HG03095 (cell line): ENCODE results near the gene WHAMM.
"Not testable (repeated sequence)": the region's sequence is repeated elsewhere in the genome, so short reads cannot be mapped to it uniquely, and the experiment has no call there.

Experiments used
- ATAC-seq: cut with Tn5 transposase; IDR thresholded peaks from one replicate; pipeline ENCODE4 v1.9.1; 2021; ENCODE audit warnings: moderate library complexity; ENCODE audit not compliant: unreplicated experiment

Gene WHAMM, protein sequence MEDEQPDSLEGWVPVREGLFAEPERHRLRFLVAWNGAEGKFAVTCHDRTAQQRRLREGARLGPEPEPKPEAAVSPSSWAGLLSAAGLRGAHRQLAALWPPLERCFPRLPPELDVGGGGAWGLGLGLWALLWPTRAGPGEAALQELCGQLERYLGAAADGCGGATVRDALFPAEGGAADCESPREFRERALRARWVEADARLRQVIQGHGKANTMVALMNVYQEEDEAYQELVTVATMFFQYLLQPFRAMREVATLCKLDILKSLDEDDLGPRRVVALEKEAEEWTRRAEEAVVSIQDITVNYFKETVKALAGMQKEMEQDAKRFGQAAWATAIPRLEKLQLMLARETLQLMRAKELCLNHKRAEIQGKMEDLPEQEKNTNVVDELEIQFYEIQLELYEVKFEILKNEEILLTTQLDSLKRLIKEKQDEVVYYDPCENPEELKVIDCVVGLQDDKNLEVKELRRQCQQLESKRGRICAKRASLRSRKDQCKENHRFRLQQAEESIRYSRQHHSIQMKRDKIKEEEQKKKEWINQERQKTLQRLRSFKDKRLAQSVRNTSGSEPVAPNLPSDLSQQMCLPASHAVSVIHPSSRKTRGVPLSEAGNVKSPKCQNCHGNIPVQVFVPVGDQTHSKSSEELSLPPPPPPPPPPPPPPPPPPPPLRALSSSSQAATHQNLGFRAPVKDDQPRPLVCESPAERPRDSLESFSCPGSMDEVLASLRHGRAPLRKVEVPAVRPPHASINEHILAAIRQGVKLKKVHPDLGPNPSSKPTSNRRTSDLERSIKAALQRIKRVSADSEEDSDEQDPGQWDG

DNA sequence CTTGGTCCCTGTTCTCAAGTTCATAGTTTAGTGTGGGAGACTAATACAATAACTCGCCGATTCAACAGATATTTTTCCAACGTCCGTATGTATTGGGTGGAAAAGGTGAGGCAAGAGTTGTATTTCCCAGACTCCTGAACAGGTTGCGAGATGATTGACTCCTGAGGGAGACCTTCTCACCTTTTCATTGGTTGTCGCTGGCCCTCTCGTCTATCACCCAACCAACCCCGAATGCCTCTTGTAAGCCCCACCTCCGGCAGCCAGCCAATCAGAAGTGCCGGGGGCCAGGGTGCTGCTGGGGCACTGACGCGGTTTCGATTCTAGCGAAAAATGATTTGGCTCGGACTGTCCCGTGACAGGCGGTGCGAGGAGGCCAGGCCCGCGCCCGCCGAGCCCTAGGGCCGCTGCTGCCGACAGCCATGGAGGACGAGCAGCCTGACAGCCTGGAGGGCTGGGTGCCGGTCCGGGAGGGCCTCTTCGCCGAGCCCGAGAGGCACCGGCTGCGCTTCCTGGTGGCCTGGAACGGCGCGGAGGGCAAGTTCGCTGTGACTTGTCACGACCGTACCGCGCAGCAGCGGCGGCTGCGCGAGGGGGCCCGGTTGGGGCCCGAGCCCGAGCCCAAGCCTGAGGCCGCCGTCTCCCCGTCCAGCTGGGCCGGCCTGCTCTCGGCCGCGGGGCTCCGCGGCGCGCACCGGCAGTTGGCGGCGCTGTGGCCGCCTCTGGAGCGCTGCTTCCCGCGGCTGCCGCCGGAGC is at the start of gene WHAMM:
Gene WHAMM (plus strand): TSS at position 321 of the 753 bp plus-strand sequence. CDS start 99 bp downstream, at position 420.
- ATAC-seq: peak; percentile 76

DNA sequence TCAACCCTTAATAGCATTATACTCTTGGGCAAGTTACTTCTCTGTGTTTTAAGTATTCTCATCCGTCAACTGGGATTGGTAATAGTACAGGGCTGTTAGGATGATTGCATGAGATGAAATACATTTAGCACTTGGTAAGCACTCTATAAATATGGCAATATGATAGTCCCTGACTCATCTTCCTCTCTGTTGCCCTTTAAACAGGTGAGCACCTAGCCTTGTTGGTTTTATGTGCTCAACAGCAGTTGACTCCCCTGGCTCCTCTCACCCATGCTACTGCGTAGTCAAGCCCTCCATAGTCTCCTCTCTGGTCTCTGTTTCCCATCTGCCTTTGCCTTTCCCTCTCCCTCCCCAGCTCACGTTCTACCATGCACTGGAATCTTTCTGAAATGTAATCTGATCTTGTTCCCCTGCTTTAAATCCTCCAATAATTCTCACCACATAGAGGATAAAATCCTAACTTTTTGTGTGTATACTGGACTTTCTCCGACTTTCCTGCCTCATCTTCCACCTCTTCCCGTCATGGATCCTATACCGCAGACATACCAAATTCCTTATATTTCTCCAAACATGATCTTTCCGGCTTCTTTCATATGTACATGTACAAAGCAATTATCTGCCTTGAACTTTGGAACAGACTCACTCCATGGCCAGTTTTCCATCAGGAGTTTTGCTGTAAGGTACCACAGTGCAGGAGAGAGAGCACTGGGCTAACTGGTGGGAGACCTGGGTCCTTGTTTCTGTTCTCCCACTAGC is 45.9 kb upstream of the WHAMM start:
- ATAC-seq: no peak

DNA sequence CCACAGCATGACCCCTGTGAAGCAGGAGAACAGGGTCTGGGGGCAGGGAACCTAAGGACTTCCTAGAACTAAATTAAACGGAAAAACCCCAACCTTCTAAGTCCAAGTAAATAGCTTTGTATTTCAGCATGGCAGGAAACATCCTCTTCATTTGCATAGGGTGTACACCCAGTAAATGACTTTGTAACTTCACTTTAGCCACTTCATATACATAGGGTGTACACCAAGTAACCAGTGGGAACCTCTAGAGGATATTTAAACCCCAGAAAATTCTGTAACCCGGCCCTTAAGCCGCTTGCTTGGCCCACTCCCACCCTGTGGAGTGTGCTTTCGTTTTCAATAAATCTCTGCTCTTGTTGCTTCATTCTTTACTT is 45.3 kb upstream of the WHAMM start:
- no peak for ATAC-seq

DNA sequence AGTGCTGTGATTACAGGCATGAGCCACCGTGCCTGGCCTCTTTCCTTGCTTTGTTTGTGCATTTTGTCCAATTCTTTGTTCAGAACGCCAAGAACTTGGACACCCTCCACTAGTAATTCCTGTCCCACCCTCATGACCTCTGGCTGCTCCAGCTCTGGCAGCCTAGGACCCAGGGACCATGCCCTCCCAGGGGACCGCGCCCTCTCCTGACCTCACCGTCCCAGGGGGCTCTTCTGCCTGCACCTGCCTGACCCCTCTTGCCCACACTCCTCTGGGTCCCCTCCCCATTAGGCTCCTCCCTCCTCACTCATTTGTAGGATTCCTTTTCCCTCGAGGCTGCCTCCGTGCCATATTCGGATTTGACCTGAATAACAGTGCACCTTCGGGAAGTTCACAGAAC is 44.7 kb upstream of the WHAMM start:
- ATAC-seq: no peak

DNA sequence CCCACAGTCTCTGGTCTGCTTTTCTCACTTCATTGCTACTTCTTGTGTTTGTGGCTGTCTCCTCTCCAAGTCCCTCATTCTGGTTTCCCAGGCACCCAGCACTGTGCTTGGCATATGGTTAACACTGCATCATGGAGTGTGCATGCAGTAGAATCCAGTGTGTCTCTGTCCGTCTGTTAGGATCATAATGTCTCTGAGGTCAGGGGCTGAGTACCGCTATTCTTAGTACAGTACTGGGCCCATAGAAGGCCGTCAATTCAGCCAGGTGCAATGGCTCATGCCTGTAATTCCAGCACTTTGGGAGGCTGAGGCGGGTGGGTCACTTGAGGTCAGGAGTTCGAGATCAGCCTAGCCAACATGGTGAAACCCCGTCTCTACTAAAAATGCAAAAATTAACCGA is 43.2 kb upstream of the WHAMM start:
- ATAC-seq: not testable (repeated sequence)

DNA sequence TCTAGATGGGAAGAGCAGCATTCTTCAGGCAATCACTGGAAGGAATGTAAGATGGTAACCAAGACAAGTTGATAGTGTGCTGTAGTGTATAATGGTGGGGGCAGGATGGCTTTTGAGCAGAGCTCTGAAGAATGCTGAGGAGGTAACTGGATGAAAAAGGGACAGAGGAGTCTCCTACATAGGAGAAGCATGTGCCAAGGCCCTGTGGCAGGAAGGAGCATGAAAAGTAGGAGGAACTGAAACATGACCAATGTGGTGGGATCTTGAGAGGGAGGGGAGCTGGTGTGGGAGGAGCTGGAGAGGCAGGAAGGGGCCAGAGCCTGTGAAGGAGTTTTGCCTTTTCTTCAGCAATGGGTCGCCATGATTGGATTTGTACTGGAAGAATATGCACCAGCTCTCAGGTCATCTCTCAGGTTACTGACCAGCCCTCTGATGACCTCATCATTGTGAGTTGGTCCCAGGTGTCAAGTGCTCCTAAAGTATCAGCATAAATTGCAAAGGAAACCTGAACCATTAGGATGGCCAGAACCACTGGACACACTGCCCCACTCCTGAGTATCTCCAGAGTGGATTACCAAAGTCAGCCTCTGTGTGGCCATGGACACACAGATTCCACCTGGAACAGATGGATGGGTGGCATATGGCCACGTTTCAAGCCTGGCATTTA is 42.1 kb upstream of the WHAMM start:
- no peak for ATAC-seq

DNA sequence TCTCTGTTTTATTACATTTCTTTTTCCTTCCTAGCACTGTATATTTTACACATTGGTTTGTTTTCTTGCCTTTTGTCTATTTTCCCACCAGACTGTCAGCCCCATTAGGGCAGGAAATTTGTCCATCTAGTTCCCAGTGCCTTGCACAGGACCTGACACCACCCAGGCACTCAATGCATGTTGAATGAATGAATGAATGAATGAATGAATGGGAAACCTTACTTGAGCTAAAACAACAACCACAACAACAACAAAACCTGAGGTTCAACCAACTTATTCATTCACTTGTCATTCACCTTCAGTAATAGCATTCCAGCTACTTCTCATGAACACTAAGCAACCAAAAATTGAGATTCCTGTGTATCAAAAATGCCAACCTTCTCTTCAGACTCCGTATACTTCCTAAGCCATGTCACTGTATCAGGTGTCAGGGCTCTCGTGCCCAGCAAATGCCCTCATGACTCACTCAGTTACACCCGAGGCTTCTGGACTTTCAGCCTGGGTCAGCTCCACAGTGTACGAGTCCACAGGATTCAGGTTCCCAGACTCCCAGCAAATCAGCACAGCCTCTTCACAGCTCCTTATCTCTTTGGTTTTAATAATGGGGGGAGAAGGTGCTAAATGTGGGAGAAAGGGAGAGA is 40.9 kb upstream of the WHAMM start:
- no peak for ATAC-seq

DNA sequence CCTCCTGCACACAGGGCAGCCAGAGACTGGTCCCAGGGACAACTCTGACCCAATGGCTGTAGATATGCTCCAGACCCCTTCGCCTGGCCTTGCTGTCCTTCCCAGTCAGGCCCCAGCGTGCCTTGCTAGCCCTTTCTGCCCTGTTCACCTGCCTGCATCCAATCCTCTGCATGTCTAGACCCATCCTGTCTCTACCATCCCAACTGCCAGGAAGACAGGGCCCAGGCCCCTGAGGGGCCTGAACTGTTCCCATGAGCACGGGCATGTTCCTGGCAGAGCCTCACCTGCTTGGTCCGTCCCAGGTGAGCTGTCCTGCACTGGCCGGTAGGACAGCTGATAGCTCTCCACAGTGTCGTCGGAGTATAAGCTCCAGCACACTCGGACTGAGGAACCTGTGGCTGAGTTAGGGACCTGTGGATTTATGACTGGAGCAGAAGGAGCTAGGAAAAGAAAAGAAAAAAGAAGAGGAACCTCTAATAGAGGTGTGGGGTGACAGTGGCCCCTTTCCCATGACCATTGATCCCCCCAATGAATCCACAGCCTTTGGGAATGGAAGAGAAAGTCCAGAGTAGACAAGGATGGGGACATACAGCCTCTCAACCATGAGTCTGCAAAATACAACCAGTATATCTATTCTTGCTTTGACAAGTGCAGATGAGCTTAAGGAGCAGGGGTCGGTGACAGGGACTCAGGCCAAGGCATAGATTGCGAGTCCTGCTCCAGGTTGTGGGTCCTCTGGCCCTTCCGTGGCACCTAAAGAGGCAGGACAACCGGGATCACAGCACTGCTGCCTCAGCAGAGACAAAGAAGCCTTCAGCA is 37.4 kb upstream of the WHAMM start:
- ATAC-seq: no peak

DNA sequence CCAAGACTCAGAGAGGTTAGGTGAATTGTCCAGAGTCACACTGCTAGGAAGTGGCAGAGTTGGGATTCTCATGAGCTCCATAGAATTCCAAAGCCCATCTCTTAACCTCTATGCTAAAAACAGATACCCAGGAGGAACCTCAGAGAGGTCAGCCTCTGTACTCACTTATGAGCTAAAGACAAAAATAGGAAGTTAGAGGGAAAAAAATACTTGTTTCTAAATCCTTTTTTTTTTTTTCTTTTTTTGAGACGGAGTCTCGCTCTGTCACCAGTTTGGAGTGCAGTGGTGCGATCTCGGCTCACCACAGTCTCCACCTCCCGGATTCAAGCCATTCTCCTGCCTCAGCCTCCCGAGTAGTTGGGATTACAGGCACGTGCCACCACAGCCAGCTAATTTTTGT is 34.9 kb upstream of the WHAMM start:
- no peak for ATAC-seq

DNA sequence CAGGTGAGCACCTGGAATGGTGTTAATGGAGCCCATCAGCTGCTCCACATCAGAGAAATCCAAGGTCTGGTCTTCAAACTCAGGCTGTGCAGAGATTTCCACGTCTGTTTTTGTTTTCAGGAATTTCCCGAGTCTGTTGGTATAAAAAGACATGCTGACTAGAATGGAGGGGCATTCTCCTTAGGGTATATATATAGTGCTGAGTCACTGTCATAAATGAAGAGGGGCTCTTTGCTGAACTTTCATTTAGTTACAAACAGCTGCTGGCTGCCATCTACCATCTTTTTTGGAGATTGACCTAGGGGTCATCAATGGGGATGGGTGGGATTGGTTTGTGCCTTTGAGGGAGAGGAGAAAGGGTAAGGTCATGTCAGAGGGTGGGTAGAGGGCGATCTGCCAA is 30.7 kb upstream of the WHAMM start:
- no peak for ATAC-seq

DNA sequence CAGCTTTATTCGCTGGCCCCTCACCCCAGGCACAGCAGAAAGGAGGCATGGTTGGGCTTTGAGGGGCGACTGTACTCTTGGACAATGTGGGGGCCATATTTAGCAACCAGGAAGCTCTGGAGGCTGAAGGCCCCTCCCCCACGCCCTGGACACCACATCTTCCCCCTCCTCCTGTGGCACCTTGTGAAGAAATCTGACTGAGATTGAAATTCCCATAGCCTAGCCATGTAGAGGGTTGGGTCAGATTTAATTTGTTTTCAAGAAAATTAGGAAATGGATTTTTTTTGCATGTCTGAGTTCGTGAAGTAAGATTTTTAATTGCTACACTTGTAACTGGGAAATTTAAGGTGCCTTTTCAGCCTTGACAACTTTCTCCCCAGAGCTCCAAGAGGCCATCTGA is 28.1 kb upstream of the WHAMM start:
- ATAC-seq: no peak

DNA sequence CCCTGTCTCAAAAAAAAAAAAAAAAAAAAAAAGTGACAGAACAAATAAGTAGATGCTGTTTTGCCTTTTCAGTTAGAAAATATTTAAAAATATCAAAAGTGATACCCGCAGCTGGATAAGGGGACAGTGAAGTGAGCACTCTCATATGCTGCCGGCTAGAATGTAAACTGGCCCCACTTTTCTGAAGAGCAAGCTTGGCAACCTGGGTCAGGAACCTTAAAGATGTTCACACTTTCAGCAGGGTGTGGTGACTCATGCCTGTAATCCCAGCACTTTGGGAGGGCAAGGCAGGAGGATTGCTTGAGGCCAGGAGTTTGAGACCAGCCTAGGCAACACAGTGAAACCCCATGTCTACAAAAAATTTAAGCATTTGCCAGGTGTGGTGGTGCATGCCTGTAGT is 20.9 kb upstream of the WHAMM start:
- ATAC-seq: no peak

DNA sequence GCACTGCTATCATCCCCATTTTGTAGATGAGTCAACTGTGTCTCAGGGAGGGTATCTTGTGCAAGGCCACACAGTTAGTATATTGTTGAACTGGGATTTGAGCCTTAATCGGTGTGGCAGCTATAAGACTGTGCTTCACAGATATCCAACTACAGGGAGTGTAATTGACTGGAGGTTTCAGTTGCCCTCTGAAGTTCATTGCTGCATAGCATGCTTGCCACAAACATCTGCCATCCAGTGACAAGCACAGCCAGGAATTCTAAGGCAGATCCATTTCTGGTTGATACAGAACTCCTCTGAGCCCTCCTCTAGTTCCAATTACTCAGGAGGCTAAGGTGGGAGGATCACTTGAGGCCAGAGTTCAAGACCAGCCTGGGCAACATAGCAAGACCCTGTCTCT is 19.9 kb upstream of the WHAMM start:
- no peak for ATAC-seq

DNA sequence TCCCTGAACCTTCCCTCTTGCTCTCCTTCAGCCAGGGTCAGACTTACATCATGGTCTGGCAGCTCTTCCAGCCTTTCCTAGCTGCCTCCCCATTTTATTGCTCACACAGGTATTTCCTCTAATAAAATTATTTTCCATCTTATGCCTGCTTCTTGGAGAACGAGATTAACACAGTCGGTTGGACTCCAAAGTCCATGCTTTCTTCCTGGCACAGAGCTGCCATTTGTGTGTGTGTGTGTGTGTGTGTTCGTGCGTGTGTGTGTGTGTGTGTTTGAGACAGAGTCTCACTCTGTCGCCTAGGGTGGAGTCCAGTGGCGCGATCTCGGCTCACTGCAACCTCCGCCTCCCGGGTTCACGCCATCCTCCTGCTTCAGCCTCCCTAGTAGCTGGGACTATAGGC is 19.1 kb upstream of the WHAMM start:
- ATAC-seq: no peak

DNA sequence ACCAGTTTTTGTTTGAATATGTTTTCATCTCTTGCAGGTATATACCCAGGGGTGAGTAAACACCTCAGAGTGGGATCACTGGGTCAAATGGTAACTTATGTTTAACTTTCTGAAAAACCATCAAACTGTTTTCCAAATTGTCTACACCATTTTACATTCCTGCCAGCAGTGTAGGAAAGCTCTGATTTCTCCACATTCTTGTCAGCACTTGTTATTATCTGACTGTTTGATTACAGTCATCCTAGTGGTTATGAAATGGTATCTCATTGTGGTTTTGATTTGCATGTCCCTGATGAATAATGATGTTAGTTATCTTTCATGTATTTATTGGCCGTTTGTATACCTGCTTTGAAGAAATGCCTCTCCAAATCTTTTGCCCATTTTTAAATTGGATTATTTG is 17.4 kb upstream of the WHAMM start:
- ATAC-seq: no peak

DNA sequence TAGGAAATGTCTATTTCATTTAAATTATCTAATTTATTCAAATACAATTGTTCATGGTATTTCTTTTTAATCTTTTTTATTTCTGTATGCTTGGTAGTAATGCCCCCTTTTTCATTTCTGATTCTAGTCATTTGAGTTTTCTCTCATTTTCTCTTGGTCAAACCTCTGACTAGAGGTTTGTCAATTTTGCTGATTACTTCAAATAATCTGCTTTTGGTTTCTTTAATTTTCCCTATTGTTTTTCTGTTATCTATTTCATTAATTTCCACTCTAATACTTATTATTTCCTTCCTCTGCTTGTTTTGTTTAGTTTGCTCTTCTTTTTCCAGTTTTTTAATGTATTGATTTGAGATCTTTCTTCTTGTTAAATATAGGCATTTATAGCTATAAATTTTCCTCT is 15.7 kb upstream of the WHAMM start:
- no peak for ATAC-seq

DNA sequence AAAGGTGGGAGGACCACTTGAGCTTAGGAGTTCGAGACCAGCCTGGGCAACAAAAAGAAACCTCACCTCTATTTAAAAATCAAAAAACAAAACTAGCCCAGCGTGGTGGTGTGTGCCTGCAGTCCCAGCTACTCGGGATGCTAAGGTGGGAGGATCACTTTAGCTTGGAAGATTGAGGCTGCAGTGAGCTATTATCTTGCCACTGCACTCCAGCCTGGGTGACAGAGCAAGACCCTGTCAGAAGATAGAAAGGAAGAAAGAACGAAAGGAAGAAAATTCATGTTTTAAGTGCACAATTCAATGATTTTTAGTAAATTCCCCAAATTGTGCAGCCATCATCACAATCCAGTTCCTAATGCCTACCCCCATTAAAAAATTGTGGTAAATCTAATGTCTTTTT is 11.3 kb upstream of the WHAMM start:
- ATAC-seq: no peak

DNA sequence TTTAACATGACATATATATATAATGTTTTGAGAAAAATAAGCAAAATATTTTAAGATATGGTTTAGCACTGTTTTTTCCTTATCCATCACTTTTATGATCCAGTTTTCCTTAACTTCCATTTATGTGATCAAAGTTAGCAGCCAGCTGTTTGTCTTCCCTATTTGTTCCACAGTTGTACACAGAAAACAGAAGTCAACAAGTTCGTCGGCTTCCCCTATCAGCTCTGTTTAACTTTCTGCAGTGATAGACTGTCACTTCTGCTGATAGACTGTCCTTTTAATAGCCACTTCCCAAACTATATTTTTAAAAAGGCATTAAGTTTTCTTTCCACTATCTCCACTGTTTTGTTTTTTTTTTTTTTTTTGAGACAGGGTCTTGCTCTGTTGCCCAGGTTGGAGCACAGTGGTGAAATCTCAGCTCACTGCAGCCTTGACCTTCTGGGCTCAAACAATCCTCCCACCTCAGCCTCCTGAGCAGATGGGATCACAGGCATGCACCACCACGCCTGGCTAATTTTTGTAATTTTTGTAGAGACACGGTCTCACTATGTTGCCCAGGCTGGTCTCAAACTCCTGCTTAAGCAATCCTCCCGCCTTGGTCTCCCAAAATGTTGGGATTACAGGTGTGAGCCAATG is 10.8 kb upstream of the WHAMM start:
- ATAC-seq: no peak
